Sigmoid colon (tissue), 7 donors: ENCODE measurements around the gene KLF11. TPM values are rescaled to one million over a fixed set of nuclear protein-coding genes. Genes with fewer than 3 reads are reported as not detected.
A peak's percentile ranks its signal among the peaks of the same experiment; 100 is the strongest.

Experiments used
- DNase-seq: peaks from one replicate; pipeline ENCODE4 v3.0.0-alpha.2; 2019
- H3K27ac ChIP-seq, 4 donors: fragments of 200-600 bp; sonication (generic); one replicate each; pipeline ENCODE4 v1.5.1; 2016 to 2019; ENCODE audit warnings: mild to moderate bottlenecking in 1 of 4
- H3K27me3 ChIP-seq, 3 donors: fragments of 200-600 bp; sonication (generic); one replicate each; pipeline ENCODE4 v1.5.1; 2019; ENCODE audit warnings: mild to moderate bottlenecking in 1 of 3
- H3K36me3 ChIP-seq, 4 donors: fragments of 200-600 bp; sonication (generic); one replicate each; pipeline ENCODE4 v1.5.1; 2016 to 2019
- H3K4me1 ChIP-seq, 4 donors: fragments of 200-600 bp; sonication (generic); one replicate each; pipeline ENCODE4 v1.5.1; 2017 to 2019
- H3K4me3 ChIP-seq, 4 donors: fragments of 200-600 bp; sonication (generic); one replicate each; pipeline ENCODE4 v1.5.1; 2017 to 2019; ENCODE audit warnings: mild to moderate bottlenecking in 2 of 4, moderate library complexity in 1 of 4
- H3K9me3 ChIP-seq, 4 donors: fragments of 200-600 bp in 3 of 4; sonication (generic) in 3 of 4; one replicate each; pipeline versions ENCODE4 v1.5.1 to v1.6.1; 2013 to 2019
- CTCF ChIP-seq, 4 experiments: fragments of 450-650 bp in 3 of 4; fragments of 200-600 bp in 1 of 4; IDR thresholded peaks; one replicate each; pipeline ENCODE4 v1.5.1; 2016 to 2019; ENCODE audit warnings: antibody characterized with exemption in 4 of 4, mild to moderate bottlenecking in 3 of 4, moderate library complexity in 2 of 4
- EP300 ChIP-seq, 4 donors: sonication (generic); formaldehyde crosslinking; IDR thresholded peaks; one replicate each; pipeline ENCODE4 v1.6.1; 2017; ENCODE audit warnings: antibody characterized with exemption in 4 of 4
- POLR2A ChIP-seq, 2 donors: fragments of 450-650 bp; IDR thresholded peaks; one replicate each; pipeline ENCODE4 v1.6.1; 2016; ENCODE audit warnings: antibody characterized with exemption in 2 of 2, mild to moderate bottlenecking in 2 of 2, moderate library complexity in 2 of 2
- POLR2AphosphoS5 ChIP-seq, 4 donors: sonication (generic); formaldehyde crosslinking; IDR thresholded peaks; one replicate each; pipeline ENCODE4 v1.6.1; 2017; ENCODE audit warnings: antibody characterized with exemption in 4 of 4
- WGBS, 2 donors: extraction: QIAGEN DNeasy Blood & Tissue Kit; methylation state at CpG; one replicate each; pipeline ENCODE4 v1.1.7; 2013; 5-methylcytosine and 5-hydroxymethylcytosine counted together
- intact Hi-C: fragments of 100-400 bp; cut with DNase I; formaldehyde crosslinking; loops from one replicate; pipeline ENCODE4 v1.15.1; 2023
- polyA plus RNA-seq, 3 donors: library from polyadenylated mRNA; stranded (reverse); fragments of 200-250 nt; gene quantifications; one replicate each; pipeline ENCODE4 v1.2.3, GENCODE V29; 2013
- total RNA-seq, 4 donors: library from RNA; depleted of rRNA; stranded (reverse); fragments of >200 nt; gene quantifications; one replicate each; pipeline ENCODE4 v1.1.0, GENCODE V29; 2016
- donor health status: healthy with polysubstance abuse.
- donor health status: Bipolar disorder and iron deficiency.
- donor health status: healthy.

The KLF11 gene
- total and polyA plus RNA-seq, 7 donors = 3.9 to 41.3 (median 18.5) TPM

- intact Hi-C loops = loop anchor here (2.0 to 10.0 kb wide), 3 partner anchors 33 to 484 kb away; partner anchors contain the start of genes ADAM17 and YWHAQ
- peak overlapping the region; percentile 93 to 97 (median 95) for H3K27ac ChIP-seq
- H3K27me3 ChIP-seq = no peaks in the 10 kb centered on the region
- peak; percentile 75 for DNase-seq
- H3K36me3 ChIP-seq = peaks cover 0 to 10% (median 0%) of the 10 kb centered on the region in 4 donors
- no peaks in the 10 kb centered on the region for H3K9me3 ChIP-seq
- 92 to 95% methylated on average over 14 of the region's 14 CpGs for WGBS, 2 donors
- TF ChIP-seq EP300 (IDR thresholded peaks at IDR 0.05) (no peak), CTCF (IDR thresholded peaks at IDR 0.05) (no peak), POLR2AphosphoS5 (IDR thresholded peaks at IDR 0.05) (no peak), POLR2A (IDR thresholded peaks at IDR 0.05) (no peak)
- peaks cover 0 to 87% (median 81%) of the 10 kb centered on the region in 4 donors for H3K4me1 ChIP-seq
- H3K4me3 ChIP-seq = peak overlapping the region in 3 of 4 donors; percentile 51 to 58 (median 52)
Measured at GRCh38 chr2:10041711-10042110, 1.6 kb upstream of the KLF11 start.

- DNase-seq = peak; percentile 96
- intact Hi-C loops = loop anchor here (2.0 to 10.0 kb wide), 3 partner anchors 34 to 485 kb away; partner anchors contain the start of genes ADAM17 and YWHAQ
Measured at GRCh38 chr2:10042301-10043161, 819 bp upstream of the KLF11 start.

GRCh38 chr2:10043906-10044601 is 704 bp downstream of the KLF11 start:
- WGBS, 2 donors = 15 to 29% methylated on average over 90 of the region's 90 CpGs
- Histone ChIP-seq H3K4me3 (peak overlapping the region; percentile 61 to 86 (median 78)), H3K9me3 (no peaks in the 10 kb centered on the region), H3K27ac (peak overlapping the region; percentile 97 to 100 (median 98)), H3K27me3 (no peaks in the 10 kb centered on the region), H3K4me1 (peaks cover 0 to 86% (median 79%) of the 10 kb centered on the region in 4 donors), H3K36me3 (peaks cover 10 to 30% (median 16%) of the 10 kb centered on the region in 4 donors)
- DNase-seq = peak; percentile 99
- TF ChIP-seq POLR2AphosphoS5 (IDR thresholded peaks at IDR 0.05) (peak; percentile 56 to 85 (median 70)), CTCF (IDR thresholded peaks at IDR 0.05) (no peak), EP300 (IDR thresholded peaks at IDR 0.05) (peak in 2 of 4 donors; percentile 54 to 85)
- intact Hi-C loops = loop anchor here (2.0 to 10.0 kb wide), 4 partner anchors 35 to 487 kb away; partner anchors contain the start of genes ADAM17 and YWHAQ

More at GRCh38 chr2:10042301-10043161, 819 bp upstream of the KLF11 start:
- H3K4me1 ChIP-seq = peaks cover 0 to 87% (median 81%) of the 10 kb centered on the region in 4 donors
- H3K4me3 ChIP-seq = peak overlapping the region; percentile 51 to 58 (median 52)
- H3K27me3 ChIP-seq = no peaks in the 10 kb centered on the region
- H3K27ac ChIP-seq = peak overlapping the region; percentile 93 to 97 (median 95)
- 33 to 68% methylated on average over 54 of the region's 54 CpGs for WGBS, 2 donors
- H3K36me3 ChIP-seq = peaks cover 0 to 18% (median 4%) of the 10 kb centered on the region in 4 donors
- peak in 1 of 4 experiments; percentile 17 for TF ChIP-seq CTCF (IDR thresholded peaks at IDR 0.05)
- peak in 1 of 4 donors; percentile 5 for TF ChIP-seq EP300 (IDR thresholded peaks at IDR 0.05)
- TF ChIP-seq POLR2A (IDR thresholded peaks at IDR 0.05) = peak in 1 of 2 donors; percentile 11
- TF ChIP-seq POLR2AphosphoS5 (IDR thresholded peaks at IDR 0.05) = peak; percentile 17 to 74 (median 61)
- H3K9me3 ChIP-seq = no peaks in the 10 kb centered on the region

GRCh38 chr2:10045561-10046355 is 2.4 kb downstream of the KLF11 start:
- WGBS, 2 donors = 88 to 90% methylated on average over 20 of the region's 20 CpGs
- intact Hi-C loops = loop anchor here (2.0 to 10.0 kb wide), 3 partner anchors 61 to 411 kb away; partner anchors contain the start of genes TAF1B and YWHAQ
- TF ChIP-seq CTCF (IDR thresholded peaks at IDR 0.05) (no peak), POLR2AphosphoS5 (IDR thresholded peaks at IDR 0.05) (peak in 1 of 4 donors; percentile 25)
- no peak for DNase-seq
- H3K4me3 ChIP-seq = peak overlapping the region in 2 of 4 donors; percentile 61 to 79
- H3K27me3 ChIP-seq = no peaks in the 10 kb centered on the region
- H3K27ac ChIP-seq = peak overlapping the region; percentile 97 to 100 (median 98)
- peaks cover 0 to 79% (median 73%) of the 10 kb centered on the region in 4 donors for H3K4me1 ChIP-seq
- H3K36me3 ChIP-seq = peaks cover 13 to 44% (median 18%) of the 10 kb centered on the region in 4 donors
- H3K9me3 ChIP-seq = no peaks in the 10 kb centered on the region
